ENCODE results near the gene UFSP1.
"Not testable (repeated sequence)": the region's sequence is repeated elsewhere in the genome, so short reads cannot be mapped to it uniquely, and the experiment has no call there.

Gene UFSP1

DNA sequence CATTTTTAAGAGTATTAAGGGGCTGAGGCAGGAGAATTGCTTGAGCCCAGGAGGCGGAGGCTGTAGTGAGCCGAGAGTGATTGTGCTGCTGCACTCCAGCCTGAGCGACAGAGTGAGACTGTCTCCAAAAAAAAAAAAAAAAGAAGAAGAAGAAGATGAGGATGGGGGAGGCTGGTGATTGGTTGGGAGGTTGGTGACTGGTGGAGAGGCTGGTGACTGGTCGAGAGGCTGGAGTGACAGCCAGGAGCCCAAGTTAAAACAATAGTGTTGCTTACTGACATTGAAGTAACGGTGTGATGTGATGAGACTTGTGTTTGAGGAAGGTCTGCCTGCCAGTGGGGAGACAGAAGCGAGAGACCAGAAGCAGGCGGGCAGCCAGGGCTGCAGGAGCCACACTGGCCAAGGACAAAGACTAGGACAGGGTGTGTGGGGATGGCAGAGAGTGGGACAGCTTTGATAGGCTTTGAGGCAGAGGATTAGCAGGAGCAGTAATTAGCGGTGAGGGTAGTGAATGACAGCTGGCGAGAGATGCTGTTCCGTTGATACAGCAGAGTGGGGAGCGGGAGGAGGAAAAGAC is 9.7 kb downstream of the UFSP1 start:
- no peak for FAIRE-seq

DNA sequence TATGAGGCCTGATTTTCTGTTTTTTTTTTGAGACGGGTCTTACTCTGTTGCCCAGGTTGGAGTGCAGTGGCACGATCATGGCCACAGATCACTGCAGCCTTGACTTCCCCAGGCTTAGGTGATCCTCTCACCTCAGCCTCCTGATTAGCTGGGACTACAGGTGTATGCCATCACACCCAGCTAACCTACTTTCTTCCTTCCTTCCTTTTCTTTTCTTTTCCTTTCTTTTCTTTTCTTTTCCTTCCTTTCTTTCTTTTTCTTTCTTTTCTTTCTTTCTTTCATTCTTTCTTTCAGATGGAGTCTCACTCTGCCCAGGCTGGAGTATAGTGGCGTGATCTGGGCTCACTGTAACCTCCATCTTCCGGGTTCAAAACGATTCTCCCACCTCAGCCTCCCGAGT is 10.8 kb downstream of the UFSP1 start:
- no peak for FAIRE-seq

DNA sequence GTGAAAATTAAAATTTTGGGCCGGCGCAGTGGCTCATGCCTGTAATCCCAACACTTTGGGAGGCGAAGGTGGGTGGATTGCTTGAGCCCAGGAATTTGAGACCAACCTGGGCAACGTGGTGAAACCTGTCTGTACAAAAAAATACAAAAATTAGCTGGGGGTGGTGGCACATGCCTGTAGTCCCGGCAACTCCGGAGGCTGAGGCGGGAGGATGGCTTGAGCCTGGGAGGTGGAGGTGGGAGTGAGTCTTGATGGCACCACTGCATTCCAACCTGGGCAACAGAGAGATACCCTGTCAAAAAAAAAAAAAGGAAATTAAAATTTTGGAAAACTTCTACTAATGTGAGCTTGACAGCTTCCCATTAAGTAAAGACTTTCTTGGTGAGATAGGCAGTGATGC is 11.5 kb downstream of the UFSP1 start:
- FAIRE-seq: no peak

DNA sequence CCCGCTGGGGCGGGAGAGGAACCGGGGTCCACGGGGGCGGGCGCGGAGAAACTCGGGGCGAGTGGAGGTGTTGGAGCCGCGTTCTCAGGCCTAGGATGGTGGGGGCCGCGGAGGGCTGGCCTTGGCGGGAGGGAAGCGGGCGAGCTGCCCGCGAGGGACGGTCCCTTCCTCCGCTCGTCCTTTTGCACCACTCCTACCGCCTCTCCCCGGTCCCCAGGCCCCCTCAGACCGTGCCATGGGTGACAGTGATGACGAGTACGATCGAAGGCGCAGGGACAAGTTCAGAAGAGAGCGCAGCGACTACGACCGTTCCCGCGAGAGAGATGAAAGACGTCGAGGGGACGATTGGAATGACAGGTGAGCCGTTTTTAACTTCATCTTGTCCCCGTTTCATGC is 14.2 kb downstream of the UFSP1 start:
- FAIRE-seq: no peak

DNA sequence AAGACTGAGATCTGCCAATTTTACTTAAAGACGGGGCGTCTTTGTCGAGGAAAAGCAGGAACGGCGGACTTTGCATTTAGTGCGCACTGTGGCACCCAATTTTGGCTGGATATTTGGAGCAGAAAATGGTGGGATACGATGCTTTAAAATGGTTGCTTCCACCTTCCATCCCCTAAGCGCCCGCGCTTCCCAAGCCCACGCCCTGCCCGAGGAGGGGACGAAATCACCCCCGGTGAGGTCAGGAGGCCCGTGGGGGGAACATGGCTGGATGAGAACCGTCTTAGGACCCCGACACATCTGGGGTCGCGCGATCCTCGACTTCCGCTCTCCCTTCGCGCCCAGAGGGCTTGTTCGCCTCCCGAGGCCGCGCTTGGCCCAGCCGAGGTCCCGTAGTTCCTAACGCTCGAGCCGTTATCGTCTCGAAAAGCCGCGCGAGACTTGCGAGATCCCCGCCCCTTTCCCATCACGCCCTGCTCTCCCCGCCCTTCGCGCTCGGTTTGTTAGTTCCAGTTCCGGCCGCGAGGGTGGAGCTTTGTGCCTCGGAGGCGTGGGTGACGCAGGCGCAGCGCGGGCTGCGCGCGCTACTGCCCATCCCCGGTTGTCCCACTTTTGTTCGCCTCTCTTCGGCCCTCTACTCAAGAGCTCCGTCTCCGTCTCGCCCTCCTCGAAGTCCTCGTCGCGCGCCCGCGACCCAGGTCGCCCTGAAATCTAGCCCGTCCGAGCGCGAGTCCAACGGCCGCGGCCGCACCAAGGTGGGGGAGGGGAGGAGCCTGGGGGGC is 14.7 kb downstream of the UFSP1 start, which contains the start of gene SRRT:
Gene SRRT, plus strand, starts transcription at position 527 of the 779 bp plus-strand sequence. CDS start 488 bp downstream, outside the sequence.
- peak; percentile 96 for FAIRE-seq

DNA sequence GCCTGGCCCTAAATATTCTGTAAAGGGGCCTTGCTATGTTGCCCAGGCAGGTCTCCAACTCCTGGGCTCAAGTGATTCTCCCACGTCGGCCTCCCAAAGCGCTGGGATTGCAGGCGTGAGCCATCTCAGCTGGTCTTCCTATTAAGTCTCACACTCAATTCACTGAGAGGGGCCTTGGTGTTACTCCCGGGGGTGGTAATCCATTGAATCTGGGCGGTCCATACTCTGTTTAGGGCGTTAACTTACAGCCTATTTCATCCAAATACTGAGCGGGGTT is 15.3 kb downstream of the UFSP1 start:
- no peak for FAIRE-seq

DNA sequence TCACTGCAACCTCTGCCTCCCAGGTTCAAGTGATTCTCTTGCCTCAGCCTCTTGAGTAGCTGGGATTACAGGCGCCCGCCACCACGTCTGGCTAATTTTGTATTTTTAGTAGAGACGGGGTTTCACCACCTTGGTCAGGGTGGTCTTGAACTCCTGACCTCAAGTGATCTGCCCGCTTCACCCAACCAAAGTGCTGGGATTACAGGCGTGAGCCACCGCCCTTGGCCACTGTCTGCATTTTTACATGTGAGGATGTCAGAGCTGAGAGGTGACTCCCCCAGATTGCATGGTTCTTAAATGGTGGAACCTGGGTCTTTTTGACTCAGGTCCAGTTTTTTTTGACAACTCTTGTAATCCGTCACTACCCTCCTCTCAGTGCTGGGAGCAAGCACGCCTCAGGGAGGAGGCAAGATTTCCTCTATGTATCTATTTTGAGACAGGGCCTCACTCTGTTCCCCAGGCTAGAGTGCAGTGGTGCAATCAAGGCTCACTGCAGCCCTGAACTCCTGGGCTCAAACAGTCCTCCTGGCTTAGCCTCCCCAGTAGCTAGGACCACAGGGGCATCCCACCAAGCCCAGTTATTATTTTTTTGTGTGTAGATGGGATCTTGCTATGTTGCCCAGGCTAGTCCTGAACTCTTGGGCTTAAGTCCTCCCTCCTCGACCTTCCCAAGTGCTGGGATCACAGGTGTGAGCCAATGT is 15.8 kb downstream of the UFSP1 start:
- no peak for FAIRE-seq

DNA sequence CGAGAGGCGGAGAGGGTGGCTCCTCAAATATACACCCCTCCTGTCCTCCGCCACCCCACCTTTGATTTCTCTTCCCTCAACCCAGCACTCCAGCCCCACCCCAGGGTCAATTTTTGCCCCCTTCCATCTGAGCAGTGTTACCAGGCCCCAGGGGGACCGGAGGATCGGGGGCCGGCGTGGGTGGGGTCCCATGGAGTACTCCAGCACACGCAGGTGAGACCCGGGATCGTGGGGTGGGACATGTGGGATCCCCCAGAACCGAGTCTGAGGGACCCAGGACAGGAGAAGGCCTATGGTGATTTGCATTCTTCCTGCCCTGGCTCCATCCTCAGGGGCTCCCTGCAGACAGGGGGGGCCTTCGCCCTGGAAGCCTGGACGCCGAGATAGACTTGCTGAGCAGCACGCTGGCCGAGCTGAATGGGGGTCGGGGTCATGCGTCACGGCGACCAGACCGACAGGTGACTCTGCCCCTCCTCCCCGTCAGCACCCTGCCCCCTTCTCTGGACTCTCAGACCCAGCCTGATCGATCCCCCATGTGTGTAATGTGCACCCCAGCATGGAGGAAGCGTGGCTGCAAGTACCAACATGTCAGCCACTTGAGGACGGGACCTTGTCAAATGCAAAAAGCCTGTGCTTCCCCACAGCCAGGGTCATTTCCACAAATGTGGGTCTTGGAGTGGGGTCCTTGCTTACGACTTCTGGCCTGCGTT is 21.6 kb downstream of the UFSP1 start:
- no peak for FAIRE-seq

DNA sequence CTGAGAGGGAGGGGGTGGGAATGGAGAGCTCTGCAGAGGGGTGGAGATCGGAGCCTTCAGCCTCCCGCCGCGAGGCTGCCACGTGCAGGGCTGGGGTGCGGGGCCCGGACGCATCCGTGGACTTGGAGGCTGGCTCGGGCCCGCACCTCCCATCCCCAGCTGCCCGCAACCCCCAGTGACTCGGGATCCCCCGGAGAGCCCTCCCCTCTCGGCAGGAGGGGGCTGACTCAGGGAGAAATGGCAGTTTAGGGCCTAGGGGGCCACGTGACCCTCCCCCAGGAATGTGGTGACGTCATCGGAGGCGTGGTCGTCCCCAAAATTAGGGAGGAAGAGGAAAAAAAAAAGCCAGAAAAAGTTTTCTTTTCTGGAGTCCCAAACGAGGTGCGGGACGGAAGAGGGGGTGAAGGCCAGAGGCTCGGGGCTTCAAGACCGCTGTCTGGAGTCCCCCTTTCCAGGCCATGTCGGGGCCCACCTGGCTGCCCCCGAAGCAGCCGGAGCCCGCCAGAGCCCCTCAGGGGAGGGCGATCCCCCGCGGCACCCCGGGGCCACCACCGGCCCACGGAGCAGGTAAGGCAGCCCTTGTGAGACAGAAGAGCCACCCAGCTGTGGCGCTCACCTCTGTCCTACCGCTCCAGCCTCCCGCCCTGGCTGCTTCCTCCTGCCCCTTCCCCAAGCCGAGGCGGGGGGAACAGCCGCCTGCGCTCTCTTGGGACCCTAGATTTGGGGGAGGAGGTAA is 22.3 kb downstream of the UFSP1 start, which contains the start of gene TRIP6:
Gene TRIP6, plus strand, starts transcription at position 348 of the 736 bp plus-strand sequence. Its CDS starts 111 bp downstream, at position 459.
- peak; percentile 91 for FAIRE-seq

DNA sequence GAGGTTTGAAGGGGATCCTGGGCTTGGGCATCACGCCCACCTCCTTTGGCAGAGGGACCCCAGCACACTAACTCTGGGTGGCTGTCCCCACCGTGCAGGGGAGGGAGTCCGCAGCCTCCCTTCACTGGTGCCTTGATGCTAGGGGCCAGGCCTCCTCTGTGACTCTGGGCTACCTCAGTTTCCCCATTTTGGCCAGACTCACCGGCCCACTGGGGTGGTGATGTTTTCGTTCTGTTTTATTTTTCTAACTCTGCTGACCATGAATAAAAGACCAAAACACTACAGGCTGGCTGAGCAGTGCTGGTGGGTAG is 22.8 kb downstream of the UFSP1 start:
- FAIRE-seq: no peak

DNA sequence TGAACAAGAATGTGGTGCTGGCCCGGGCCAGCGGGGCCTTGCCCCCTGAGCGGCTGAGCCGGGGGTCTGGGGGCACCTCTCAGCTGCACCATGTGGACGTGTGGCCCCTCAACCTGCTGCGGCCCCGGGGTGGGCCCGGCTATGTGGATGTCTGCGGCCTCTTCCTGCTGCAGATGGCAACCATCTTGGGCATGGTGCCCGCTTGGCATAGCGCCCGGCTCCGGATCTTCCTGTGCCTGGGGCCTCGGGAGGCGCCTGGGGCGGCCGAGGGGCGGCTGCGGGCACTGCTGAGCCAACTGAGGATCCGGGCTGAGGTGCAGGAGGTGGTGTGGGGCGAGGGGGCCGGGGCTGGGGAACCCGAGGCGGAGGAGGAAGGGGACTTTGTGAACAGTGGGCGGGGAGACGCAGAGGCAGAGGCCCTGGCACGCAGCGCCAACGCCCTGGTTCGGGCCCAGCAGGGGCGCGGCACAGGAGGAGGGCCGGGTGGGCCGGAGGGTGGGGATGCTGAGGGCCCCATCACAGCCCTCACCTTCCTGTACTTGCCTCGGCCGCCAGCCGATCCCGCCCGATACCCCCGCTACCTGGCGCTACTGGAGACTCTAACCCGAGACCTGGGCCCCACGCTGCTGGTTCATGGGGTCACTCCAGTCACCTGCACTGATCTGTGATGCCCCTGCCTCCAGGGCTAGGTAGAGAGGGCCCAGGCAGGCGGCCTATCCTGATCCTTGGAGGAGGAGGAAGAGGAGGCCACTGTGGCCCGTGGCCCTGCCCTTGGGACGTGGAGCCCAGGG is 23.4 kb downstream of the UFSP1 start:
- FAIRE-seq: no peak

DNA sequence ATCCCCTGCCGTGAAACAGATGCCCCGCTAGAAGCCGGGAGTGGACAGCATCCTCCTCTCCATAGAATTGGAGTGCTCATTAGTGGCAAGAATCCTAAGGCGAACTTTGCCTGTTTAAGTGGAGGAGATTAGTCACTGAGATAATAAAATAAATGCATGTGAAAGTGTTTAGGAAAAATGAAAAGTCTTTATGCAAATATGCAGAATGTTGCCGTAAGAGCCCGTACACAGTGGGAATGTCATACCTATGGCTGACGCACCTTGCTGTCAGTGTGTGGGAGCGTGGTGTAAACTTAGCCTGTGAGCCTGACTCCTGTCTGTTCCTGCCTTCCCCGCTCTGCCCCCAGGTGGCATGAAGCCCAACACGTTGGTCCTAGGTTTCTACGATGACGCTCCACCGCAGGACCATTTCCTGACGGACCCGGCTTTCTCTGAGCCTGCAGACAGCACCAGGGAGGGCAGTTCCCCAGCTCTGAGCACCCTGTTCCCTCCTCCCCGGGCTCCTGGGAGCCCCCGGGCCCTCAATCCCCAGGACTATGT is 24.1 kb downstream of the UFSP1 start:
- no peak for FAIRE-seq

DNA sequence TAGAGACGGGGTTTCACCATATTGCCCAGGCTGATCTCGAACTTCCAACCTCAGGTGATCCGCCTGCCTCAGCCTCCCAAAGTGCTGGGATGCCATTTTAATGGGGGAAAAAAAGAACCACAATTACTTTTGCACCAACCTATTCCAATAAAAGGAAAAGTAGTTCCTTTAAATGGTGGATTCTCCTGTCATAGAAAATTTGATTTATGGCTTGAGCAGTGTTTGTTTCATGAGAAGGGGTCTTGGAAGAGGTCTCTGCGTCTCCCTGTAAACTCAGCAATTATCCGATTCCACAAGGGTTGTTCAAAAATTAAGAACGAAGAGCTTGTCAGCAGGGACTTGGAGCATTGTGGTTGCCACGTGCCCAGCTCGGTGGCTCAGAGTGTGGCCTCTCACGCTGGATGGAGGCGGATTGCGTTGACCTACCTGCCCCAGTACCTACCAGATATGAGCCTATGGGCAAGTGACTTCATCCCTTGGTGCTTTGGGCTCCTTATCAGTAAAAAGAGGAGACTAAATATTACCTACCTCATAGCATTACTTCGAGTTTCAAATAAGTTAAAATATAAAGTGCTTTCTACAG is 25.2 kb downstream of the UFSP1 start:
- FAIRE-seq: no peak

DNA sequence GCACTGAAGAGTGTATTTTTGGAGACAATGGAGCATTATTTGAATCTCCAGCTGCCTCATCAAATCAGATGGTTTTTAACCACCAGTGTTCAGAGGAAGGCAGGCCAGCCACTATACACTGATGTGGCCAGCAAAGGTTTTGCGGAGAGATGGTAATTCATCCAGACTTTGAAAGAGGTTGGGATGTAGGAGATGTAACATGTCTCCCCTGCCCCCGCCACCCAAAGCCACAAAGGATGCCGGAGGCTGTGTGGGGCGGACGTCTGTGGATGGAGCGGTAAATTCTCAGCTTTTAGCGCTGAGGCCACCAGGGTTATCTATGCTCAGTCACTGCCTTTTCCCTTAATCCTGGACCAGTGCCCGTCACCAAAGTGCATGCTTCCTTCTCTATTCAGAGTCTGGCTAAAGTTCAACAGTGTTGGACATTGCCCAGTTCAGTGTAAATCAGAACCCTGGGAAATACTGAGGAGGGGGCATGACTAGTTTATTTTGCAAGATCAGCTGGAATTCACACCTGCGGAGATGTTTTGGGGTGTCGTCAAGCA is 26.0 kb downstream of the UFSP1 start:
- no peak for FAIRE-seq

DNA sequence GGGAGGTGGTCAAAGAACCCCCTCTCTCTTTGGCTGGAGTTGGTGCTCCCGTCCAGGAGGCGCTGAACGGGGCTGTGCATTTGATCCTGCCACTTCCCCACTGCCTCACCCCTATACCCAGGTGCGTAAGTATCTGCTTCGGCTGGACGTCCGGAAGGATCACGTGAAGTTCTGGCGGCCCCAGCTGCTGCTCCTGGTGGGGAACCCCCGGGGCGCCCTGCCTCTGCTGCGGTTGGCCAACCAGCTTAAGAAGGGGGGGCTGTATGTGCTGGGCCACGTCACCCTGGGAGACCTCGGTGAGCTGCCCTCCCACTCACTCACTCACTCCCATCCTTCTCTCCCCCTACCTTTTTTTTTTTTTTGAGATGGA is 27.9 kb downstream of the UFSP1 start:
- FAIRE-seq: no peak

DNA sequence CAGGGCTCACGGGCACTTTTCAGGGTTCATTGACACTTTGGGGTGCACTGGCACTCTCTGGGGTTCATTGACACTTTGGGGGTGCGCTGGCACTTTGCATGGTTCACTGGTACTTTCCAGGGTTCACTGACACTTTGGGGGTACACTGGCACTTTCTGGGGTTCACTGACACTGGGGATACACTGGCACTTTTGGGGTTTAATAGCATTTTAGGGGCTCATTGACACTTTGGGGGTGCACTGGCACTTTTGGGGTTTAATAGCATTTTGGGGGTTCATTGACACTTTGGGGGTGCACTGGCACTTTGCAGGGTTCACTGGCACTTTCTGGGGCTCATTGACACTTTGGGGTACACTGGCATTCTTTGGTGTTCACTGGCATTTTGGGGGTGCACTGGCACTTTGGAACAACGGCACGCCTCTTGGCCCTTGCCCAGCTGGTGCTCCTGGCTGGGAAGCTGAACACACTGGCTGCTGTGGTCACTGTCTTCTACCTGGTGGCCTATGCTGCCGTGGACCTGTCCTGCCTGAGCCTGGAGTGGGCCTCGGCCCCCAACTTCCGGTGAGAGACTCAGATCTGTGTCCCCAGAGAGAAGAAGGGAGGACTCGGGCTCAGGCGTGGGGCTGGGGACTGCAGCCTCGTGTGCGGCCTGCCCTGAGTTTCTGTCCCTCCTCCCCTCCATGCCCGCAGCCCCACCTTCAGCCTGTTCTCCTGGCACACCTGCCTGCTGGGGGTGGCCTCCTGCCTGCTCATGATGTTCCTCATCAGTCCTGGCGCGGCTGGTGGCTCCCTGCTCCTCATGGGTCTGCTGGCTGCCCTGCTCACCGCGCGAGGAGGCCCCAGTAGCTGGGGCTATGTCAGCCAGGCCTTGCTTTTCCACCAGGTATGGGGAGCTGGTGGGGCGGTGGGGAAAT is 28.6 kb downstream of the UFSP1 start:
- no peak for FAIRE-seq

DNA sequence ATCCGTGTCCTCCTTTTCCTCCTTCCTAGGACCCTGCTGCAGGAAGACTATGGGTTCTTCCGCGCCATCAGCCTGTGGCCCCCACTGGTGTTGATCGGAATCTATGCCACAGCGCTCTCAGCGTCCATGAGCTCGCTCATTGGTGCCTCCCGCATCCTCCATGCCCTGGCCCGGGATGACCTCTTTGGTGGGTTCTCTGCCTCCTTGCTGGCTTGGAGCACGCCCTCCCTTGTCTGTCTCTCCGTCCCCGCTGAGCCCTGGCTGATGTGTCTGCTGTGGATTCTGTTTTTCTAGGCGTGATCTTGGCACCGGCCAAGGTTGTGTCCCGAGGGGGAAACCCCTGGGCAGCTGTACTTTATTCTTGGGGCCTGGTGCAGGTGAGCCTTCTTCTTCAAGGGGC is 29.7 kb downstream of the UFSP1 start:
- no peak for FAIRE-seq

DNA sequence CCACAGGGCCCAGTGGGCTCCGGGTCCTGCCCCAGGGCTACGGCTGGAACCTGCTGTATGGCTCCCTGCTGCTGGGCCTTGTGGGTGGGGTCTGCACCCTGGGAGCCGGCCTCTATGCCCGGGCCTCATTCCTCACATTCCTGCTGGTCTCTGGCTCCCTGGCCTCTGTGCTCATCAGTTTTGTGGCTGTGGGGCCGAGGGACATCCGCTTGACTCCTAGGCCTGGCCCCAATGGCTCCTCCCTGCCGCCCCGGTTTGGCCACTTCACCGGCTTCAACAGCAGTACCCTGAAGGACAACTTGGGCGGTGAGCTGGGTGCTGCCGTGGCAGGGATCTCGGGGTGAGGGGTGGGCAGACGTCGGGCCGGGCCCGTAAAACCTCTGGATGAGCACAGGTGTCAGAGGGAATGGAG is 32.6 kb downstream of the UFSP1 start:
- FAIRE-seq: no peak

DNA sequence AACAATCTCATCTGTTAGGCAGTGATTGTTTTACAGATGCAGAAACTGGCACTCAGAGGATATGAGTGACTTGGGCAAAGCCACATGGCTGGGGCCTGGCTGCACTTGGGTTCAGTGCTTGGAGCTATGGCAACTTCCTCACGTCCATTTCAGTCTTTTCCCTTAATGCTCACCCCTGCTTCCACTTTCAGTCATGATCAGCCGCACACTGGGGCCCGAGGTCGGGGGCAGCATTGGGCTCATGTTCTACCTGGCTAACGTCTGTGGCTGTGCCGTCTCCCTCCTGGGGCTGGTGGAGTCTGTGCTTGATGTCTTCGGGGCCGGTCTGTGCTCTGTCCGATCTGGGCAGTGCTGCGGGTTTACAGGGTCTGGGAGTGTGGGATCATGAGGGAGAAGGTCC is 34.0 kb downstream of the UFSP1 start:
- no peak for FAIRE-seq

DNA sequence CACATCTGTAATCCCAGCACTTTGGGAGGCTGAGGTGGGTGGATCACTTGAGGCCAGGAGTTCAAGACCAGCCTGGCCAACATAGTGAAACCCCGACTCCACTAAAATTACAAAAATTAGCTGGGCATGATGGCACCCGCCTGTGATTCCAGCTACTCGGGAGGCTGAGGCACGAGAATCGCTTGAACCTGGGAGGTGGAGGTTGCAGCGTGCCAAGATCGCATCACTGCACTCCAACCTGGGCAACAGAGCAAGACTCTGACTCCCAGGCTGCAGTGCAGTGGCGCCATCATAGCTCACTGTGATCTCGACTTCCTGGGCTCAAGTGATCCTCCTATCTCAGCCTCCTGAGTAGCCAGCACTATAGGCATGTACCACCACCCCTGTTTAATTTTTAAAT is 34.6 kb downstream of the UFSP1 start:
- not testable (repeated sequence) for FAIRE-seq
